NCI-H748 (cell line): Measurements from ENCODE around the gene SH2D7.
"Not testable (repeated sequence)": the region's sequence is repeated elsewhere in the genome, so short reads cannot be mapped to it uniquely, and the experiment has no call there.

Experiments used
- DNase-seq: peaks from one replicate; lab custom pipeline; 2025; ENCODE audit not compliant: unreplicated experiment; lab: John Stamatoyannopoulos, UW

Gene SH2D7

DNA sequence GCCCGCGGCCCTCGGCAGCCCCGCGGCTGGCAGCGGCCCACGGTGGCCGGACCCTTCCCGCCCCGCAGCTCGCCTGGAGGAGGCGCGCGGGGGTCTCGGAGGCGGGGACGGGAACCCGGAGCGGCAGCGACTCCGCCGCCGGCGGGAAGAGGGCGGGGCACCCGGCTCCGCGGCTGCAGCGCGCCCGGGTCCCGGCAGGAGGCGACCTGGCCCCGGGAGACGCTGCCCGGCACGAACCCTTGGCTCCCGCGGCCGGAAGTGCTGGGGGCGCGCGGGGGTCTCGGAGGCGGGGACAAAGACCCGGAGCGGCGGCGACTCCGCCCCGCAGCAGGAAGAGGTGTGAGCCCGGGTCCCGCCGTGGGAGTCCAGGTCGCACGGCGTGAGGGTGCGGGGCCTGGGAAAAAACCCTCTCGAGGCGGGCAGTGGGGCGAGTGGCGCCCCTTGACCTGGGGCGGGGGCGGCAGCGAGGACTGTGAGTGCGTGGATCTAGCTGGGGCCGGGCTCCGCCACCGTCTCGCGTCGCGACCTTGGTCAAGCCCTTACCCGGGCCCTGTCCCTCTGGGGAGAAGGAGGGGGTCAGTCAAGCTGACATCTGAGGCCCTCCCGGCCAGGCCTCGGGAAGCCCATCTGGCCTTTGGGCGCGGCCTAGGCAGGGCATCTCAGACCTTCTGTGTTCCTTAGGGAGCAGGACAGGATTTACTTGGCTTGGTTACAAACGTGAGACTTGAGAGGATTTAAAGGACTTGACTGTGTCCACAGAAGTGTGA is 39.1 kb downstream of the SH2D7 start, which contains the start of gene CIB2:
Gene CIB2 (minus strand): TSS at position 151 of the 767 bp plus-strand sequence. CDS start 230 bp downstream, outside the sequence.
- peak; percentile 76 for DNase-seq

DNA sequence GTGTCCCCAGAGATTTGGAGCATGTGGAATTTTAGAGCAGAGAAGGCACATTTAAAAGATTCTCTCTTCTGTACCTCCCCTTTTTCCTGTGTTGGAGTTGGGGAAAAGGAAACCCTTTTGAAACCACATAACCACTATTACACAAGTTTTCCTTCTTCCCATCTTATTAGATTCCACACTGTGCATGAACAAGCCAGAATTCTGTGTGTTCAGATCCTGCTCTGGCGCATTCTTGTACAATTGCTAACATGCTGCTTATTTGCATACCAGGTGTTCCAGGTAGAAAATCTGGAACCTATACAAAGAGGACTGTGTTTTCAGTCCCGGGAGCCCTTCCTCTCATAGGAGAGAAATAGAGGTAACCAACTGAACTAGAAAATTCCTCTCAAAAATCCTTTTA is 41.4 kb downstream of the SH2D7 start:
- DNase-seq, result no peak

DNA sequence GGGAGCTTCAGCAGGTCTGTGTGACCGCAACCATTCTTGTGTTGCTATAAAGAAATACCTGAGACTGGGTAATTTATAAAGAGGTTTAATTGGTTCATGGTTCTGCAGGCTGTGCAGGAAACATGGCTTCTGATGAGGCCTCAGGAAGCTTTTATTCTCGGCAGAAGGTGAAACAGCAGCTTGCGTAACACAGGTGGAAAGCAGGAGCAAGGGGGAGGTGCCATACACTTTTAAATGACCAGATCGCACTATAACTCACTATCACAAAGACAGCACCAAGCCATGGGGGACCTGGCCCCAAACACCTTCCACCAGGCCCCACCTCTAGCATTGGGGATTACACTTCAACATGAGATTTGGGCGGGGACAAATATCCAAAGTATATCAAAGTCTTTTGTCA is 47.2 kb downstream of the SH2D7 start:
- no peak for DNase-seq

DNA sequence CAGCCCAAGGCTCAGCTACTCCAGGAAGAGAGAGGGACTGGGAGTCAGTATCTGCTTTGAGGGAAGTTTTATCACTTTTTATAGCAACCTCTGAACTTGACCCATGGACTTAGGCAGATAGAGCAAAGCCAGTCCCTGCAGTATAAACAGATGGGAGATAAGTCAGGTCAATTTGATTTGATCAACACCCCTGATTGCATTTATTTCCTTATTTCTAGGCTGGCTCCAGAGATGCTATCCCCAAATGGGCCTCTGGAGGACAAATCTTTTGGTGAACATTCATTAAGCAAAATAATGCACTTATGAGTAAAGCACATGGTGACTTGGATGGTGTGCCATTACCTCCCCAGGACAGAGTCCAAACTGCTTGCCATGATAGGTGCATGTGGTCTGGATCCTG is 47.9 kb downstream of the SH2D7 start:
- DNase-seq, result no peak

DNA sequence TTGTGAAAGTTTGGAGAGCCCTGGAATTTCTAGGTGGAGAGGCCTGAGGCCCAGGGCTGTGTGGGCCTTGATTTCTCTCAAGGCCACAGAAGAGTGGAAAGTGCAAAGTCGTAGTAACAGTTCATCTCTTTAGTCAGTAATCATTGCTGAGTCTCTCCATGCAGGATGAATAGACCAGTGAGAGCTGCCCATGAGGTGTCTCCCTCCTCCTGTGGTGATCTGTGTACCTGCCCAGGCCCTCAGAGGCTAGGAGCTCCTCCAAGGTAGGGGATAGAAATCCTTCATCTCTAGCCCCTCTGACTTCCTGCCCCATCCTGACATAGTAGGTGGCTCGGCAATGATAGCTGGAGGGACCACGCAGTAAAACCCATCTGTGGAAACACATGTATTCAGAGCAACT is 50.0 kb downstream of the SH2D7 start:
- no peak for DNase-seq

DNA sequence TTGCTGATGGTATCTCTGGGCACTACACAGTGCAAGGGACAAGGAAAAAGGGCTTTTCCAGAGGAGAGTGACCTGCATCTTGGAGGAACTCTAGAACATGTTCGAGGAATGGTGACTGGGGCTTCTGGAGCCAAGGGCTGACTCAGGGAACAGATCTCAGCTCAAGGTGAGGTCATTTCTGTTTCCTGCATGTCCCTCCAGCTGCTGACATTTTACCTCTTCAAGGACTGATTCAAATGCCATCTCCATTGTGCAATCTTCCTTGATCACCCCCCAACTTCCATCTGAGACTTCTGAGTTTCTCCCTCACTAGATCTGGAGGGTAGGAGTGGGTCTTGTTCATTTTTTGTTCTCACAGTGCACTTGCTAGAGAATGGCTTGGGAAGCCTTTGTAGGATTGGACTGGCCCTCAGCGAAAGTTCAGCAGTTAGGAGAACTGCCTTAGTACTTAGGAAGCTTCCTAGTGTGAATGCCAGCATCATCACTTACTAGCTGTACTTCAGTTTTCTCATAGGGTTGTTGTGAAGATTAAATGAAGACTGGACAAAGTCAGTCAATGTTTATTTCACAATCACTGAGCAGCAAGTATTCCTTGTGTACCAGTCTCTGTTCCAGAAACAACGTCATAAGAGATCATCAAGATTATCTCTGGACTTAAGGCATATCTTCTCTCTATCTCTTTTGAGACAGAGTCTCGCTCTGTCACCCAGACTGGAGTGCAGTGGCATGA is 54.2 kb downstream of the SH2D7 start:
- DNase-seq, result no peak

DNA sequence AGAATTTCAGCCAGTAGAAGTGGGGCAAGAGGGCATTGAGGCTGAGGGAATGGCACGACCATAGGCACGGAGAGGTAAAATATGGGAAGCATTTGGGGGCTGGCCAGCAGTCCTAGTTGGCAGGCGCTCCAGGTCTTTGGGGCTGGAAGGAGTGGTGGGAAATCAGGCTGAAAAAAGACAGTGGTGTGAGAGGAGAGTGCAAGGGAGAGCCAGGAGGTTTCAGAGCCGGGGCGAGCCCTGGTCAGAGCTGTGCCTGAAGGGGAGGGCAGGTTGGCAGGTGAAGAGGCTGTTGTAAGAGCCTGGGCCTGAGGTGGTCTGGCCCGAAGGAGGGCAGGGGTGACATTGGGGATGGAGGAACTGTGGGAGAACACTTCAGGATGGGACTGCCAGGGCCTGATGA is 55.2 kb downstream of the SH2D7 start:
- DNase-seq, result no peak

DNA sequence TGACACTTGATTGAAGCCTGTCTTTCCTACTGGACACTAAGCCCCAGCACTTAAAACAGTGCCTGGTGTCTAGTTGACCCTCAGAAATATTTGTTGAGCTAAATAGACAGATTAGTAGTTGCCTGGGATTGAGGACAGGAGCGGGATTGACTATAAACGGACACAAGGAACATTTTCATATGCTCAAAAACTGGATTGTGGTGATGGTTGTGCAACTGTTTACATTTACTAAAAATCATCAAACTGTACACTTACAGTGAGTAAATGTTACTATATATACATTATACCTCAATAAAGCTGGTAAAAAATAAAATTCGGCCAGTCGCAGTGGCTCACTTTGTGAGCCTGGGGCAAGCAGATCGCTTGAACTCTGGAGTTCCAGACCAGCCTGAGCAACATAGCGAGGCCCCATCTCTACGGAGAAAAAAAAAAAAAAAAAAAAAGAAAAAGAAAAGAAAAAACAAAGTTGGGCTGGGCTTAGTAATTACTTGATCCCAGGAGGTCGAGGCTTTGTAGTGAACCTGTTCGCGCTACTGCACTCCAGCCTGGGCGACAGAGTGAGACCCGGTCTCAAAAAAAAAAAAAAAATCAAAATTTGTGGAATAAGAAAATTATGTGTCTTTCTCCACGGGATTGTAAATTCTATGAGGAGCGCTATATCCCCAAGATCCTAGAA is 56.2 kb downstream of the SH2D7 start:
- DNase-seq, result peak; percentile 38

DNA sequence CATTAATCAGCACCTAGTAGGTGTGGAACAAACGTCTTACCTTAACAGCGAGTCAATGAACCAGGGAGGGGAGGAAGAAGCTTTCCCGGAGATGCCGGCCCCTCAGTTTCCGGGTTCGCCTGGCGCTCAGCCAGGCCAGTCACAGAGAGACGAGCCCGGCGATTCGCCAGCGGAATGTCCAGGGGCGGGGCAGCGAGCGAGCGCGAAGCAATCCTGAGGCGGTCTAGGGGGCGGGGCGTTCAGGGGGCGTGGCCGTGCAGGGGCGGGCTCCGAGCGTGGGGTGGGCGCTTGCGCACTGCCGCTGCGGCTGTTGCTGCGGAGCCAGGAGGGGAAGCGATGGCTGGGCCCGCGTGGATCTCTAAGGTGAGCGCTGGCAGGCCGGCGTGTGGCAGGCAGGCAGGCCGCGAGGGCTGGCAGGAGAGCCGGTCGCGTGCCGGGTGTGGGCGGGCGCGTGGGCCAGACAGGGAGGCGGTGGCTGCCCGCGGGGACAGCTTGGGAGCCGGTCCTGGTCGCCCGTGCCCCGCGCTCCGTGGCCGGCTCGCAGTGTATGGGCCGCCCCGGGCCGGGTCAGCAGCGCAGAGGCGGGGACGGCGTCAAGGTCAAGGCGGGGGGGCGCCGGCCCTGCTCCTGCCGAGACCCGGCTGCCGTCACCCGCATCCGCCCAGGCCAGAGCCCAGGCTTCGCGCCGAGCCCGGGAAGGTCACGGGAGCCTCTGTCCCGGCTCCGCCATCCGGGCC is 56.9 kb downstream of the SH2D7 start, which contains the start of gene IDH3A:
Gene IDH3A (plus strand): TSS at position 295 of the 737 bp plus-strand sequence. CDS start 42 bp downstream, at position 337.
- peak; percentile 95 for DNase-seq

DNA sequence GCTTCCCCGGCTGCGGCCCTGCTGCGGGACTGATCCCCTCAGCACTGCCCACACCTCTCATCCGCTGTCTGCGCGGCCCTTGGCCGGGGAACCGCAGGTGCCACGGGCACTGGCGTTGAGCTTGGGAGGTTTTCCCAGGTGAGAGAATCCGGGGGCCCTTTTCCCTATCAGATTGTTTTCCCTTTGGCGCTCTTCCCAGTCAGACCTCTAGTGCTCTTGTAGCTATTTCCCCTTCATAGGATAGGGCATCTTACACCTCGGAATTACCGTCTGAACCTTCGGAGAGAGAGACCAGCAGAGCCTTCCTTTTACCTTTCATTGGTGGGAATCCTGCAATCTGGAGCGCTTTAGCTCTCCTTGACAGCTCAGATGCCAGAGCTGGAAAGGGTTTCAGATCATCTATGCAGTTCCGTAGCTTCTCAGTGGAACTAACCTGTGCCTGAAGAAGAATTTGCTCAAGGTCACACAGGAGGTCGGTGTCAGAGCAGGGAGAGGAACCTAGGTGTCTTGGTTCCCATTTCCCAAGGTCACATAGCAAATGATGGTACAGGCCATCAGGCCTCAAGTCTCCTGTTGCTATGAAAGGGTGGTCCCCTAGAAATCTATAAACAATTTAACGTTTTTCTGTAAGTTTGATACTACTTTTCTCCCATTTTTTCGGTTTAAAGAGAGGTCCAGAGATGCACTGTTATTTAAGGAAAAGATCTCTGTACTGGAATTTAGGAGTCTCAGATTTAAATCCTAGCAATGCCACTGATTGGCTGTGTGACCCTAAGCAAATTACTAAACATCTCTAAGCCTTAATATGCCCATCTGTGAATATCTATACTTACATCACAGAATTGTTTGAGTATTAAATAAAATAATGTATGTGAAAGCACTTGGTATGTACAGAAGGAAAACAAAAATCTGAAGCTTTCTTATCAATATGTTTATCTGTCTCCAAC is 57.7 kb downstream of the SH2D7 start:
- peak; percentile 52 for DNase-seq

DNA sequence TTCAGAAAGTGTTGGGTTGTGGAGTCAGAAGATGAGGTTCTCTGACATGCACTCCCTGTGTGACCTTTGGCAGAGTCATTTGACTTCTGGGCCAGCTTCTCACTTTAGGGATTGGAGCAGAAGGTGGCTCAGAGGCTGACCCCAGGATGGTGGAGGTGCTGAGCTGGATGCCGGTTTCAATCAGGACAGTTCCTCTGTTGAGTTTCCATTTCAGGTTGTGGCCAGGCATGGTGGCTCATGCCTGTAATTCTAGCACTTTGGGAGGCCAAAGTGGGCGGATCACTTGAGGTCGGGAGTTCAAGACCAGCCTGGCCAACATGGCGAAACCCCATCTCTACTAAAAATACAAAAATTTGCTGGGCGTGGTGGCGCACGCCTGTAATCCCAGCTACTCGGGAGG is 58.7 kb downstream of the SH2D7 start:
- DNase-seq, result not testable (repeated sequence)
